Measurements from ENCODE around the gene ELMO1. TPM values are rescaled to one million over a fixed set of nuclear protein-coding genes. Genes with fewer than 3 reads are reported as not detected.

The ELMO1 gene
- total RNA-seq, 2 donors from 2014 or later: 15.6 to 24.6 TPM

DNA sequence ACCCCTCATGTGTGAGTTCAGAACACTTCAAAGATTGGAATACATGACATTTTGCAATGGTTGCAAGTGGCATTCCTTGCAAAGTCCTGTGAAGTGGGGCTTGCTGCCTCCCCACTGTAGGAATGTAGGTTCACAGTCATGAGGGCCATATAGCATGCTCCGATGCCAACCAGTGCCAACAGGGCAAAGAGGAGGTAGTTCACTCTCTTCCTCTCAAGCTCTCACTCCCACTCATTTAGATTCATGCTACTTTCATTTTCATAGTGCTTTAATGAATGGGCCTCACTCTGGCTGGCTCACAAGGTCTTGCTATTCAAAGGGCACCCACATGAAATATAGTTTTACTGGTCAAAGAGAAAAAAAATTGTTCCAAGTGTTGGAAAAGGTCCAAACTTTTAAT, 554.5 kb downstream of the ELMO1 start:
- DNase-seq (no peak), ATAC-seq (no peak)
- intact Hi-C loops (cut with DNase I): no loop called here

DNA sequence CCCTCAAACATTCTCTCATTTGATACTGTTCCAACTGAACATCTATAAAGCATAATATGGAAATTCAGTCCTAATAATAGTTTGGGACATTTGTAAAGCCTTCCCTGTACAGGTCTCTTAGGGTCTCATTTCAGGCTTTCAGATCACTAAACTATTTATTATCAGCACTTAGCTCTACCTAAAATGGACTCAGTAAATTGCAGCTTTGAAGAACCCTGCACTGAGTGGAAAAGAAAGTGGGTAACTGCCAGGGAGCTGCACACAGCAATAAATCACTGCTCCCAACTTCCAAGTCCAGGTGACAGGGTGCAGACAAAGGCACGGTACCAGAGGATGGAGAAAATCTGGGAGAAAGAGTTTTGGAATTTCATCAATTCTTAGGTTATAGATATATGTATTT, 559.5 kb downstream of the ELMO1 start:
- intact Hi-C loops (cut with DNase I): no loop called here

DNA sequence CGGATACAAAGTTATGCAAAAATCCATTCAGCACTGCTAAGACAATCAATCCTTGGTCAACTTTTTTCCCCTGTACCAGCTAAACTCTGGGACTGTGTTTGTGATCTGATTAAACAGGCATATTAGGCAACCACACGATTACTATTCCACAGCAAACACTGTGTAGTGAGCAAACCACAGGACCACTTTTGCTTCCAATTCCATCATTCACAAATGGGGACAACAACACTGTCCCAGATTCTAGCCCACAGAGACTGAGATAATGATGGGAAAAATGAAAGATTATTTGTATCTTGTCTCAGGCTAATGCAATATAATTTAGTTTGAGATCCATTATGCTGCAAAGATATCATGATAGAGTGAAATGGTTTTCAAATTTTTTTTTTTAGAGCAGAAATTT, 560.7 kb downstream of the ELMO1 start:
- no peak for ATAC-seq
- DNase-seq: no peak
- intact Hi-C loops (cut with DNase I): no loop called here

More for the DNA sequence above, 559.5 kb downstream of the ELMO1 start:
- DNase-seq: no peak
- ATAC-seq: no peak

DNA sequence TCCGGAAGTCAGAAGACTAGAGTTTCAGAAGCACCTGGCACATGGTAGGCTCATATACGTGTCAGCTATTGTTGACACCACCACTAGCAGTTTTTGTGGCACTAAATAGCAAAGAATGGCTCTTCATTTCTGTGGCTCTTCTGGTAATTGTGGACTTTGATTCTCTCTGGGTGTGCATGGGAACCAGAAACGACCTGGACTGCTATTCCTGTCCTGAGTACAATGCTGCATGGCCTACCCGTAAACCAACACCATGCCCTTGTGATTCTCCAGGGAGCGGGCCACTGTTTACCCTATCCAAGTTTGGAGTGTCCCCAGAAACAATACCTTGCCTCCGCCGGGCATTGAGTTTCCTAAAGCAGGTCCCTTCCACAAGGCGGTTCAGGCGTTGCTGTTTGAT, 561.4 kb downstream of the ELMO1 start:
- intact Hi-C loops (cut with DNase I): no loop called here
- DNase-seq: no peak
- no peak for ATAC-seq

DNA sequence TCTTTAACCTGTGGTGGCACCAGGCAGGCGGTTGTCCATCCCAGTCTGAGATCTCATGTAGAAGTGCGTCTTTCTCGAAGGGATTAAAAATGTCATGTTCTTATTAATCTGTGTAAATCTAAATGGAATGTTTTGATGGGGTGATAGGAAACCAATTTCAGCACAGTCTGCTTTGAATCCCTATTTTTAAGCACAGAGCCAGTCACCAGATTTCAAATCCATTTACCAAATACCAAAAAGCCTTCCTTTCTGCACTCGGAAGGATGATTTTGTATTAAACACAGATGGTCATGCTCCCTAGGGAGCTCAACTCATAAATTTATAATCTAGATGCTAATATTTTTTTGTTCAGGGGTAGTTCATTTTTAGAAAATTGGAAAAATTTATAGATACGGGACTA, 563.8 kb downstream of the ELMO1 start:
- intact Hi-C loops (cut with DNase I): no loop called here
- DNase-seq (no peak), ATAC-seq (no peak)

DNA sequence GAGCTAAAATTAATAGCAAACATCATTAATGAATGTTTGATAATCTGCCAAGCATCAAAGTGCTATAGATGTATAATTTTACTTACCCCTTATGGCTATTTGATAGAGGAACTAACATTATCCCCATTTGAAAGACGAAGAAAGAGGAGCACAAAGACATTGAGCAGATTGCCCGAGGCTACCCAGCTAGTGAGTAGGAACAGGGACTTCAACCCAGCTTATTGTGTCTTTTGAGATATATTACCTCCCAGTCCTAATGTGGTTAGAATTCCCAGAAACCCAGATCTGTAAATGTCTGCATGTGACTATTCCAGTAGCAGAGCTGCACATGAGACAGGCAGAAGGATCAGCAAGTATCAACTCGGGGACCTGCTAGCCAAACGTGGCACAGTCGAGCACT, 564.3 kb downstream of the ELMO1 start:
- no peak for DNase-seq
- intact Hi-C loops (cut with DNase I): no loop called here
- no peak for ATAC-seq

DNA sequence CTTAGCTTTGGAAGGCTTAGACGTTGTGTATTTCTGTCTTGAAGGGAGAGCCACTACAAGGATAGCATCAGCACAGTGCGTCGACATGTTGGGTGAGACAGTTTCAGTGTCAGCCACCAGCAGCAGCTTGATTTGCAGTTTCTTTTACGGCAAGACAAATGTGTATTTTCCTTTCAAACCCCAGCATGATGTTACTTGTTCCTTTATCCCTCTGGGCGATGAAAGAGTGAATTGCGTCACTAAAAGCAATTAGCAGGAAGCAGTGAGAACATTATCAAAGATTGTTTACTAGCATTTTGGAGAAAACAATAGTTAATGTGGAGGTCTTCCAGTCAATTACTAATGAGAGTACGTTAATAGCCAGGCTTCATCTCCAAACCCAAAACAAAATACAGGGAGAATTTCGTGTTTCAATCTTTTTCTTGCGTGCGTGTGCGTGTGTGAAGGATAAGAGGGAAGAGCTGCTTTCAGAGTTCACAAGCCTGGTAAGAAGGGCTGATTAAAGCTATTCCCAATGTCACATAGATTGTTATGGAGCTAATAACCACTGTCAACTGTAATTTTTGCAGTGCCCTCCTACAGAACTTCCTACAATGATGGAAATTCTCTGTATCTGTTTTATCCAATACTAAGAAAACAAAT, 567.3 kb downstream of the ELMO1 start:
- DNase-seq (no peak), ATAC-seq (no peak)
- intact Hi-C loops (cut with DNase I): no loop called here

DNA sequence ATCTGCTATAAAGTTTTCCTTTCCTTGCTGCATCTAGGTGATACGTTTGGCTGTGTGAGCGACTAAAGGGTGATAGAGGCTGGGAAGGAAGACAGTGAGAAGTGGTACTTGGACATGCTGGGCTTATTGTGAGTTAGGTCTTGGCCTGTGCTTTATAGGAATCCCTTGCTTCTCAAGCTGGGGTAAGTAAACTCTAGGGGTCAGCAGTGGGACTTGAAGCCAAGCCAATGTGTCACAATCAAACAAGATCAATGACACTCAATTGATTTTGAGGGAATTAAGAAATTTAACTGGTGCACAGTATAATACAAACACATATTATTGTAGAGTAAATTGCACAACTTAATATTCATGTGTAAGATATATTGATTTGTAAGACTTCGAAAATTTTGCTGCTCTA, 568.6 kb downstream of the ELMO1 start:
- DNase-seq (no peak), ATAC-seq (no peak)
- intact Hi-C loops (cut with DNase I): no loop called here

DNA sequence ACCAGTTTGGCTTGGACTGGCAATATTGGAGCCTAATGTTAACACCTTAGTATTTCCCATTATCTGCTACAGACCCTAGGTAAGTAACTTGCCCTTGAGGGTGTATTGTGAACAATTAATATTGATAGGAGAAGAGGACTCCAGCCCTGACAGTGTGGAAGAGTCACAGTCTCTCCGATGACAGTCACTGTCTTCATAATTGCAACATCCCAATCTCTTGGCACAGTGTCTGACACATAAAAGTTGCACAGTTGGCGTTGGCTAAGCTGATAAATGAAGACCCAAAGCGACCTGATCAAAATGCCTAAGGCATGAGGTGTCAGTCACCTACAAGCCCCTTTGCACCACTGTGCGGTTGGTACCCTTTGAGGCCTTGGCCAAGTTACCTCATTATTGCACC, 569.6 kb downstream of the ELMO1 start:
- DNase-seq (no peak), ATAC-seq (no peak)
- intact Hi-C loops (cut with DNase I): no loop called here

DNA sequence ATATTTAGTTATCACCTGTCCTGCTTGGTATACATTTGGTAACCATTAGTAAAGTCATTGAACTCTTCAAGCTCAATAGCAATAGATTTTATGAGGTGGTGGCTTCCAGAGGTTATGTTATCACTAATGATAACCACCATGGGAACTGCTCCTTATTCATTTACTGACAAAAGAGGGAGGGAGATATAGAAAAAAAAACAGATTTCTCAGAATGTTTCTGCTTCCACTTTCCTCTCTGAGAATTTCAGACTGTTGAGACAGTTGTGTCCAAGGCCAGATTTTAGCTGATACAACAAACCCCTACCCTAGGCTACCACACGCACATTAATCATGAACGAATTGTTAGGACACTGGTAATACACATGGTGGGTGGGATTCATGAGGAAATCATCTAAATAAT, 570.4 kb downstream of the ELMO1 start:
- ATAC-seq: no peak
- intact Hi-C loops (cut with DNase I): no loop called here
- no peak for DNase-seq

DNA sequence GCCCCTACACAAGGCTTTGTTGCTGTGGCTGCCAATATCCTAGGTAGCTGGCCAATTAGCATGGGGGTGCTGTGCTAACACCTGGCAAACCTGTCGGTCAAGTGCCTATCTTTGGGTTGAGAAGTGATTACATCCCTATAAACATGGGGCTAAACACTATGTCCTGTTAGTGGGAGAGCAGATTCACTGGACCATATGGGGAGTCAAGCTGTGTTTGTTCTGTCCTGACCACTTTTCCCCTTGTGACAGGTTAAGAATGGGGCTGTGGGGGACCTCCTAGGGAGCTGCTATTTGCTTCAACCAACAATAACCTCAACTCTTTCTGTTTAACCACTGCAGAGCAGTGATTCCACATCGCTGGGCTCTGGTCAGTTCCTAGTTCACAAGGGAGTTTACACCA, 572.9 kb downstream of the ELMO1 start:
- no peak for DNase-seq
- ATAC-seq: no peak
- intact Hi-C loops (cut with DNase I): no loop called here

DNA sequence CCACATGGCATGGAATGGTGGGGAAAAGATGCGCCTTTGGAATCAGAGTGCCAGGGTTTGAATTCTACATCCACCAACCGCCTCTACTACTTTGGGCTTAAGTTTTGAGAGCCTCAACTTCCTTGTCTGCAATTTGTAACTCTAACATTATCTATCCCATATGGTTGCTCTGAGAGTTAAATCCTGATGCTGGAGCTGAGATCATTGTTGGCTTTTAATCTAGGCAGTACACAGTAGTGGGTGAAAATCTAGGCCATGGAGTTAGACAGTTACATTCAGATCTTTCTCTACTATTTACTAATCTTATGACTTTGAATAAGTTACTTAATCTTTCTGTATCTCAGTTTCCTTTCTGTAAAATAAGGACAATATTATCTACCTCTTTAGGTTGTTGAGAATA, 574.6 kb downstream of the ELMO1 start:
- DNase-seq: no peak
- intact Hi-C loops (cut with DNase I): no loop called here
- ATAC-seq: no peak

DNA sequence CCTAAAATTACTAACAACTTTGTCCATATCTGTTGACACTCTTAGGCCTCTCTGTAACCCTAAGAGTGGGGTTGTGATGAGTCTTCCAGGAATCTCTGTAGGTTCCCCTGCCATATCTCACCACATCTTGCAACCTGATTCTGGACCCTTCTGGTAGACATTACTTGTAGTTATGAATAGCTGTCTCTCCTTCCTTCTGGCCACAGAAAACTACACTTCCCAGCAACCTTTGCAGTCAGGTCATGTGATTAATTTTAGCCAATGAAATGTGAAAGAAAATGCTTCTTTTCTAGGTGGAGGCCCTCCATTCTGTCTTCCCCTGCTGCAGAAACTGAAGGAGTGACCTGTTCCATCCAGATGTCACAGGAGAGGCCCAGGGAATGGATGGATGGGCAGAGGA, 576.8 kb downstream of the ELMO1 start:
- intact Hi-C loops (cut with DNase I): no loop called here

DNA sequence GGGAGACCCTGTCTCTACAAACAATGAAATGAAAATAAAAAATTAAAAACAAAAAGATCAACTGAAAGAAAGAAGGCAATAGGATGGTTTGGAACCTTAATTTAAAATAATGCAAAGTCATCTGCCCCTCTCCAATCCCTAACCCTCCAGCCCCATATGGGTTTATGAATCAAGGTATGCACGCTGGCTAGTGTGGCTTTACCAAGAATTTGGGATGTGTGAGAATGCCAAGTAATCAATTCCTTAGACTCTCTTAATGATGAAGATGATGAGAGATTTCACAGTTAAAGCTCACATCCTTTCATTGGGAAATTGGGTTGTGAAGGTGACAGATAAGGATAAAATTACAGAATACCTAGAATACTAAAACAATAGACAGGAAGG, 577.3 kb downstream of the ELMO1 start:
- ATAC-seq (no peak), DNase-seq (no peak)
- intact Hi-C loops (cut with DNase I): no loop called here

More for the DNA sequence above, 576.8 kb downstream of the ELMO1 start:
- no peak for ATAC-seq
- DNase-seq: no peak

DNA sequence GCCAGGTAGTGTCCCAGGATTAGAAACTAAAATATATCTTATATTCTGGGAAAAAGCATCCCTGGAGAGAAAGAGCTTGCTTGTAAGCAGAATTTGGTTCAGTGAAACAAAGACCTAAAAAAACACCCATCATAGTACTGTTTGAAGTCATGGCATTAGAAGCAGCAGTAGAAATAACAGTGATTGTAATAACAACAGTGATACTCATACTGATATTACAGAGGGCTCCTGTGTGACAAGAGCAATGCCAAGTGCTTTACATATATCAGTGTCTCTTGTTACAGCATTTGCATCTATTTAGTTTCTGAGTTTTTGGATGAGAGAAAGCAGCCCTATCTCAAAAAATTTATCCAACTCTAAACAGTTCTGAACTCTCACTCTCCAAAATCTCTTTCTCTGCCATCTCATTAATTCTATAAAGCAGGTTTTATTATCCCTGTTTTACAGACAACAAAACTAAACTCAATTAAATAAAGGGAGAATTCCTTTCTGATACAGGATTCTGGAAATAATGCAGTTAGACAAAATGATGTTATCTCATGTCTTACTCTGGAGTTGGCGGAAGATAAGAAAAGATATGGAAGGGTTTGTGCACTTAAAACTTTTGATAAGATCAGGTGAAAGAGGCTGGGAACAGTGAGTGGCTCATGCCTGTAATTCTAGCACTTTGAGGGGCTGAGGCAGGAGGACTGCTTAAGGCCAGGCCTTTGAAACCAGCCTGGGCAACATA, 577.9 kb downstream of the ELMO1 start:
- intact Hi-C loops (cut with DNase I): no loop called here
- ATAC-seq: no peak
- DNase-seq: no peak

DNA sequence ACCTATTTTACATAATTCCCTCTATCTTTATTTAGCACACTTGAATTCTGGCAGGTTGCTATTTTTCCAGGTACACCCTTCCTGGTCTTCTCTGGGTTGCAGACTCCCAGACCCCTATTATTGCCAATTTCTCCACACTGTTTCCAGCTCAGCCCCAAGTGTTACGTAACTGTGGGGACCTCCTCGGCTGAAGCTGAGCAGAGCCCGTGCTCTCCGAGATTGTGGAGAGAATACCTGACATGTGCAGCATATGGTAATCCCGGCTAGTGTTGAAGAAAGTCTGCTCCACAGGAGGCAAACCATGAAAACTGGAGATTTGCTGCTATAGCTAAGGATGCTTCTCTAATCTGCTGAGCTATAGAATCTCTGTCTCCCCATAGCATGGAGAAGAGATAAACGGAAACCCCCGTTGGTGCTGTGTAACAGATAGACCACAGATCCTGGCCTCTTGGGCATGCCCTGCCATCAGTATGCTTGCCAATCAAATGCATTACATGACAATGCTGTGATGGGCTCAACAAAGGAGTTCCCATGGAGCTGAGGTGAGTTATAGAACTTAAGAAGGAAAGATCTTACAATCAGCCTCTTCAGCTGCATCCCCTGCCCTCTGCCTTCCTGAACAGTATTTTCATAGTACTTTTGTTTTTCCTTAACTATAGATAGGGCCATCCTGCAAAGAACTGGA, 579.8 kb downstream of the ELMO1 start:
- intact Hi-C loops (cut with DNase I): no loop called here
- no peak for DNase-seq
- ATAC-seq: no peak

DNA sequence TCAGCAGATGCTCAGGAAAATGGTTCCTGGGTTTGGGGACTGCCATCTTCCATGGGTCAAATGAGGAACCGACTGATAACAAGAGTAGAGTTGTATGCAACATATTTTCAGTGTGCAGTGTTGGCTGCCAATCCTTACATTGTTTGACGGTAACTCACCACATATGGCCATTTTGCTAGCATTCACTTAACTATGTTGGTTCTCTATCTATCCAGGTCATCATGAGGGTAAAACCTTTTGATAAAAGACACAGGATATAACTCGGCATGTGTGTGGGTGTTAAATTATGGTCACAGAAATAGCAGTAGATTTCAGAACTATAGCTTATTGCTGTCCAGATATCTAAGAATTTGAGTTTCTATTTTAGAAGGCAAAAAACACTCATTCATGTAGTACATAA, 583.6 kb downstream of the ELMO1 start:
- intact Hi-C loops (cut with DNase I): no loop called here
- ATAC-seq (no peak), DNase-seq (no peak)

DNA sequence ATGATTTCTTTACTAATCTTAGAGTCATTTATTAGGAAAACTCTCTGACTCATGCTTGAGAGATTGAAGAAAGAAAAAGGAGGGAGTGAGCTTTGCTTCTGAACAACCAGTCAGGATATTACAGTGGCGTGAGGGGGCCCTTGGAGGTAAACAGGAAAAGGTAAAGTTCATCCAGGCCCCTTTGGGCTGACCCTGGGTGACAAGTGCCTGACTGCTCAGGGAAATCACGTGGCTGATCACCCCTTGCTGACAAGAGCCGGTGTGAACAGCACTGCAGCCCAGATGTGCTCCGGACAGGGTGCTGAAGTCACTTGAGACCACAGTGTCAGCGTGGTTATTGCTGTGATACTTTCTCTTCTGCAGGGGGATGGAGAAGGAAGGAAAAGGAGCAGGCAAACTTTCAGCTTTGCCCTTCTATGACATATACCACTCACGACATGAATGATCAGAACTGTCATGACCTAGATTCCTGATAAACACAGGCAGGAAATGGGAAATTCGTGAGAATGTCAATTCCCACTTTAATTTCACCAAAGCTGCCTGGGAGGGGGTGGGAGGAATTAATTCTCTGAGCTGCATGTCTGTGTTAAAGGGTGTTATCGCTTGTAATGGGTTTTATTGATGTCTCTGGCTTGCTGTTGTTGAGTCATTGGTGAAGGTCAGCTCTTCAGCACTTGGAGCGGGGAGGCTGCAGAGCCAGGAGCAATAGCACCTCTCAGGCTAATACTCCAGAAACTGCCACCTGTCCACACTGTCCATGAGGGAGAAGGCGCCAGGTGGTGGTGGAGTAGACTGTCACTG, 584.6 kb downstream of the ELMO1 start:
- peak; percentile 18 to 50 for ATAC-seq
- DNase-seq: no peak
- intact Hi-C loops (cut with DNase I): no loop called here

DNA sequence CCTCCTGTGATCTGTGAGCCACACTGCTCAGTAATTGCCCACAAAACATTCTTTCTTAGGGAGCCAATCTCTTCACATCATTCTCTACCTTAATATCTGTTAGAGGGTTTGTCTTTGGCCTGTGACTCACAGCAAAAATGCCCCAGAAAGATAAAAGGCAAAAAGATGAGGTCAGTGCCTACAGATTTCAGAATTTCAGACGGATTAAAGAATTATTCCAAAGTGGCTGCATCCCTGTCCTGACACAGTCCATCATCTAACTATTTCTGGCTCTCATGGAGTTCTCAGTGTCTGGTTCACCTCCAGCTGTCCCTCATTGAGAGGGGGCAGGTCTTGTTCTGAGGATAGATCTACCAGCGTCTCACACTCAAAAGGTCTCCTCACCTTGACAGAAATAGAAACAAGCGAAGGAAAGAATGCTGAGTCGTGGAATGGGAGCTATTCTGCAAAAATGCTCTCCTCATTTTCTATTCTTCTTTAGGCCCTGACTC, 585.8 kb downstream of the ELMO1 start:
- DNase-seq (no peak), ATAC-seq (peak in 1 of 2 donors; percentile 35)
- intact Hi-C loops (cut with DNase I): no loop called here

DNA sequence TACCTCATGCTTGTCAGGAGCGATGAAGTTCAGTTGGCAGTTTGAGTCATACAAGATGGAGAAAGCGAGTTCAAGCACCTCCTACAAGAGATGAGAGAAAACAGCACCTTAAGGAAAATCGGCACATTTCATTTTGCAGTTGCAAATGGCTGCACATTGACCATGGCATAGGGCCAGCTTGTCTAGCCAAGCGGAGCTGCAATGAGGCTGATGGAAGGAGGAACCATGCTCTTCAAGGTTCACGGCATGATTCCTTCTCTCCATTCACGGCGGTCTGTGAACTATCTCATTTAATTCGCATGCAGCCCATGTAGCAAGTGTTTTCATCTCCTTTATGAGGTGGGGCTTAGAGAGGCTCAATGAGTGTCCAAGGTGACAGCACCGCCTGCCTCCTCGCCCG, 587.0 kb downstream of the ELMO1 start:
- DNase-seq (no peak), ATAC-seq (no peak)
- intact Hi-C loops (cut with DNase I): no loop called here
